NCI-H1092 (cell line): ENCODE data around the gene PPA2.

Experiments used
- DNase-seq: peaks from one replicate; lab custom pipeline; 2025; lab: John Stamatoyannopoulos, UW

Gene PPA2

DNA sequence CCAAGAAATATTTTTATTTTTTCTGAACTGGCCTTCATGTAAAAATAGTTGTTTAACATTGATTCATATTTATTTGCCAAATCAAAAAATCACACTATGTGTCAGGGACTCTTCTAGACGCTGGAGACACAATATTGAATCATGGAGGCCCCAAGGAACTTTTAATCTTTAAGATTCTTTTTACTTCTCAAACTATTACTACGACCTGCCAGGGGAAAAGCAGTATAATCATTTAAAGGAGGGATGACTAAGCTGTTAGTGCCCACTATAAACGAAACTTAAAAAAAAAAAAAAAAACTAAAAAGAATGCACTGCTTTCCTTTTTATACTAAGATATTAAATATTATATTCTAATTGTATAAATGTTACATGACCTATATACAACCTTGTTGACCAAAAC, 84.7 kb downstream of the PPA2 start:
- no peak for DNase-seq

- no peak for DNase-seq
Measured at GRCh38 chr4:105387466-105387865, 86.4 kb downstream of the PPA2 start.

DNA sequence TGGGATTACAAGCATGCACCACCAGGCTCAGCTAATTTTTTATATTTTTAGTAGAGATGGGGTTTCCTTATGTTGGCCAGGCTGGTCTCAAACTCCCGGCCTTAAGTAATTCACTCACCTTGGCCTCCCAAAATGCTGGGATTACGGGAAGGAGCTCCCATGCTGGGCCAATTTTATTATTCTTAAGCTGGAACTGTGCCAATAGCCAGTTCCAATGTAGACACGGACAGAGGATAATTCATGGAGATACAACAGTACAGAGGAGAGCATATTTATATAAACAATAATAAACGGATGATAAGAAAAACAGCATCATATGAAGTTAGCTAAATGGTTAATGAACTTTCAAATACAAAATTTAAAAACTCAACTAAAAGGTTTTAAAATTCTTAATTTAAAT, 87.8 kb downstream of the PPA2 start:
- DNase-seq: no peak

GRCh38 chr4:105374071-105374470, 99.8 kb downstream of the PPA2 start:
- DNase-seq: no peak

GRCh38 chr4:105373324-105373723, 100.5 kb downstream of the PPA2 start:
- DNase-seq: no peak

GRCh38 chr4:105369988-105370387, 103.9 kb downstream of the PPA2 start:
- no peak for DNase-seq

GRCh38 chr4:105361053-105361452, 112.8 kb downstream of the PPA2 start:
- DNase-seq: no peak

- DNase-seq: no peak
Measured at GRCh38 chr4:105357258-105357980, 116.4 kb downstream of the PPA2 start.

DNA sequence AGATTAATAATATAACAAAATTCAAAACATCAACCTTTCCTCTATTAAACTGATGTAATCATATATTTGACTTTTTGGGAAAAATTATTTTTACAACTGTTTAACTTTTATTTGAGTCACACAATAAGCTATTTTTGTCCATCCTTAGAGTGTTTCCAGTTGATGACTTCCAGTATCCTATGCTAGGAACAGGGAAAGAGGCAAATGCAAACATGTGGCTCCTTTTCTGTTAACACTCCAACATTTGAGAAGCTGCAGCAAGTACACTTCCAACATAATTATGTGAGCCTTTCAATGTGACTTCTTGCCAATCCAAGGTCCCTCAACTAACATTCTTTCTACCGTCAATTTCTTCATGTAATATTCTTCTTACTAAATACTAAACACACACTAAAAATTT, 117.7 kb downstream of the PPA2 start:
- DNase-seq: no peak

DNA sequence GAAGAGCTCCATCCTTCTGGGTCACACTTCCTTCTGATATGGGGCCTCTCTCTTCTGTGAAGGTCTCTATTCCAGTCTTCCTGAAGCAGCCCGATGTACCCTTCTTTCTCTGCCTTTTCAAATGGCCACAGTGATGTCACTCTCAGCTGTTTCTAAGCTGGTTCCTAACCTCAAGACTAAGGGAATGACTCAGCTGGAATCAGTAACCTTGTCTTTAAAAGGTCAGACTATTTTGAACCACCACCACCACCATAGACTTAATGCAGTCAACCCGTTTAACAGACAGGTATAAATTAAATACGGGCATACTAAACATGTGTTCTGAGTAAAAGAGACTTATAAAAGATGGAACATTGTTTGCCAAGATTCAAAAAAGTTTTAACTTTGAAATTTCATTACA, 121.0 kb downstream of the PPA2 start:
- no peak for DNase-seq

GRCh38 chr4:105351861-105352260, 122.0 kb downstream of the PPA2 start:
- no peak for DNase-seq

- no peak for DNase-seq
Measured at GRCh38 chr4:105350859-105351490, 122.9 kb downstream of the PPA2 start.

GRCh38 chr4:105348719-105349118, 125.1 kb downstream of the PPA2 start:
- DNase-seq: no peak

- DNase-seq: no peak
Measured at GRCh38 chr4:105346869-105347268, 127.0 kb downstream of the PPA2 start.

DNA sequence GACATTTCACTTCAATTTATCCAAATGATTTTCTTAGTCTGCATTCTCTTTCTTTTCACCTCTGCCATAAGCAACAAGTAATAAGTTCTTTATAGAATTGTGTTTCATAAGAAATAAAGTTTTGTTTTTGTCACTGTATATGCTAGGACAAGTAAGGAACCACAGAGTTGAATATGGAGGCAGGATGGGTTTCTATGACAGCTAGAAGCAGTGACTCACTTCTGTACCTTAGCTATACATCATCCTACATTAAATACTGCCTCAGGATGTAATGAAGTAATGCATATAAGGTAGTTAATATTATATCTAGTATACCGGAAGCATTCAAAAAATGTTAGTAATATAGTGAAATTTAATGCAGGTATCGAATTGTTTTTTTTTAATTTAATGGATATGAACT, 128.0 kb downstream of the PPA2 start:
- DNase-seq: no peak

DNA sequence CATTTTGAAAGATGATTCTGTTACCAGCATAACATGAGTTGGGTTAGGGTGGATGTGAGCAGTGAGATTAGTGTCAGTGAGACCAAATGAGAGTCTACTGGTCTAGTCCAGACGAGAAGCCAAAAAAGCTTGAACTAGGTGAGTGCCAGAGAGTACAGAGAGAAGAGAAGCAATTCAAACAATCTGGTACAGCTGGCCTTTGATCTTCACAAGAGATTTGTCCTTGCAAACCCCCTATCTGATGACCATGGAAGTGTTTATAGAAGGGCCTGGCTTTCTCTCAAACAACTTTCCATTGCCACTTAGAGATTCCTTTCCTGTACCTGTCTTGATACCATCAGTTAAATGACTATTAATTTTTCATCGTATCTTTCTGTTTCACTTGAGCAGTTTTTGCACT, 128.5 kb downstream of the PPA2 start:
- DNase-seq: no peak

GRCh38 chr4:105344141-105344540, 129.7 kb downstream of the PPA2 start:
- no peak for DNase-seq

DNA sequence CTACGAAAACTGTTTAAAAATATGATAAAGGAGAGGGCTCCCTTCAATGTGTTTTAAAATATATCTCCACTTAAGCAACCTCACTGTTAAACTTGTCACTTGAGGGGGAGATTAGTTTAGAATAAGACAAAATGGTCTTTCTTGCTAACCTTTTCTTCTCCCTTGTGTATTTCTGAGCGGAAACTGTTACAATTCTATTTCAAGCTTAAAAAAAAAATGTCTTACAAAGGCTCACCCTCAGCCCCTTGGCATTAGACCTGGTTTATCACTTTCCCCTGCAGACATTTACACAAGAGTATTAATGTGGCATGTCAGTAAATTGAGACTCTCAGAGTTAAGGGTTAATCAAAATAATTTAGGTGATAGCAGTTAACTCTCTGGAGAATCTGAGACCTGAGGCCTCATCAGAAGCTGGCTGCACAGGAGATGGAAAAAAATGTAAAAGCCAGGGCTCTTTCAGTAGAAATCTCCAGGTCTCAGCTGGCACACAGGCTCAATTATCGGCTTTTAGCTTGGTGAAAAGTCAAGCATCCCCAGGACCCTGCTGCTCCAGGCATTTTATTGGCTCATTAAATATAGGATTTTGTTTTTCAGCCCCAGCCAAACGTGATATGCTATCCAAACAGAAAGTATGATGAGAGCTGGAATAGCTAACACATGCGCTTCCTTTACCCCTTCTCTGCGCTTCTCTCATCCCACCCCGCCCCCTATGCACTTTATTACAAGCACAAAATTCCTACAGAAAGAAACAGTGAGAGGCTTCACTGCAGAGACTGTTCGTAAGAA, 130.5 kb downstream of the PPA2 start:
- DNase-seq: peak; percentile 25

GRCh38 chr4:105329081-105329480, 144.8 kb downstream of the PPA2 start:
- no peak for DNase-seq

- no peak for DNase-seq
Measured at GRCh38 chr4:105327956-105328355, 145.9 kb downstream of the PPA2 start.

DNA sequence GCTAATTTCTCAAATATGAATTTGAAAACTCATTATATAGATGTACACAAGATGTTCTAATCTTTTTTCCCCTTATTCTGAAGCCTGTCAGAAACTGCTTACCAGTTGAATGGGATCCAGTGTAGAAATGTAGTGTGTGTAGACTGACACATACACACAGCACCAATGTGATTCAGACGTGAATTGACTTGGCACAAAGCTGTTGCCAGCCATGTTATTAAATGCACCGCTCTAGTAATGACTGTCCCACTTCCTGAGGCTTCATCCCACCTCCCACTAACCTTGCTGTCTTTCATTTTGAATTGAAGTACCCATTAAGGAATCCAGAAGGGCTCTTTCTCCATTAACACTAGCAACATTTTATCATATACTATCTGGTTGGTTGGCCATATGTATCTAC, 146.6 kb downstream of the PPA2 start:
- no peak for DNase-seq
